Mesenteric fat pad (tissue), 1 donor: ENCODE measurements around the gene CNNM2. TPM values are rescaled to one million over a fixed set of nuclear protein-coding genes. Genes with fewer than 3 reads are reported as not detected.

Experiments
- DNase-seq: peaks from one replicate; pipeline ENCODE4 v3.0.0-alpha.2; 2020; ENCODE audit warnings: low spot score
- total RNA-seq: library from RNA; stranded (reverse); fragmentation: NEBNext Ultra II Directional; extraction: Animal tissue kit (Norgen Biotek cat#: 25700); gene quantifications from one replicate; pipeline ENCODE4 v1.2.1, GENCODE V29; 2021
- donor health status: DM: yes; HTN: yes; CAD: no.

CNNM2 gene
- total RNA-seq, 1 donor from 2014 or later: 3.1 TPM

GRCh38 chr10:103069453-103070331 is 151.6 kb downstream of the CNNM2 start:
- DNase-seq: no peak

GRCh38 chr10:103072276-103072675 is 154.2 kb downstream of the CNNM2 start:
- DNase-seq: no peak

- DNase-seq: no peak
Observed at GRCh38 chr10:103072891-103073290, 154.8 kb downstream of the CNNM2 start.

GRCh38 chr10:103077020-103077419 is 158.9 kb downstream of the CNNM2 start:
- DNase-seq: no peak

GRCh38 chr10:103077491-103078308 is 159.6 kb downstream of the CNNM2 start:
- no peak for DNase-seq

- no peak for DNase-seq
Observed at GRCh38 chr10:103078309-103078615, 160.2 kb downstream of the CNNM2 start.

- DNase-seq: no peak
Observed at GRCh38 chr10:103078676-103079075, 160.6 kb downstream of the CNNM2 start.

GRCh38 chr10:103079100-103079499 is 161.0 kb downstream of the CNNM2 start:
- DNase-seq: no peak

- DNase-seq: no peak
Observed at GRCh38 chr10:103079946-103080345, 161.9 kb downstream of the CNNM2 start.

- no peak for DNase-seq
Observed at GRCh38 chr10:103080891-103081581, 162.9 kb downstream of the CNNM2 start.

- DNase-seq: no peak
Observed at GRCh38 chr10:103082683-103083082, 164.6 kb downstream of the CNNM2 start.

- DNase-seq: no peak
Observed at GRCh38 chr10:103083266-103083976, 165.3 kb downstream of the CNNM2 start.

- DNase-seq: no peak
Observed at GRCh38 chr10:103083977-103084320, 165.9 kb downstream of the CNNM2 start.

GRCh38 chr10:103086261-103086660 is 168.2 kb downstream of the CNNM2 start:
- DNase-seq: no peak

GRCh38 chr10:103086799-103087198 is 168.7 kb downstream of the CNNM2 start:
- DNase-seq: no peak

GRCh38 chr10:103089493-103089892 is 171.4 kb downstream of the CNNM2 start:
- no peak for DNase-seq

GRCh38 chr10:103090911-103091310 is 172.8 kb downstream of the CNNM2 start:
- DNase-seq: no peak

GRCh38 chr10:103095005-103095404 is 176.9 kb downstream of the CNNM2 start:
- no peak for DNase-seq

GRCh38 chr10:103096130-103096529 is 178.0 kb downstream of the CNNM2 start:
- no peak for DNase-seq

GRCh38 chr10:103098240-103098639 is 180.1 kb downstream of the CNNM2 start:
- no peak for DNase-seq

- no peak for DNase-seq
Observed at GRCh38 chr10:103100620-103101019, 182.5 kb downstream of the CNNM2 start.
